Thyroid gland (tissue), 4 donors: Measurements from ENCODE around the gene MCEMP1. TPM values are rescaled to one million over a fixed set of nuclear protein-coding genes. Genes with fewer than 3 reads are reported as not detected.

Source experiments
- DNase-seq, 2 donors: peaks; one replicate each; pipeline ENCODE4 v3.0.0-alpha.2; 2019
- H3K27ac ChIP-seq, 3 donors: fragments of 200-600 bp; sonication (generic); 1 replicate in 2 of 3; 2 replicates in 1 of 3; pipeline ENCODE4 v1.5.1; 2016 to 2019; ENCODE audit warnings: mild to moderate bottlenecking in 1 of 3, moderate library complexity in 1 of 3
- H3K27me3 ChIP-seq: fragments of 200-600 bp; sonication (generic); one replicate; pipeline ENCODE4 v1.5.1; 2019
- H3K36me3 ChIP-seq, 2 donors: fragments of 200-600 bp; sonication (generic); one replicate each; pipeline ENCODE4 v1.5.1; 2016 to 2019
- H3K4me1 ChIP-seq, 2 donors: fragments of 200-600 bp; sonication (generic); one replicate each; pipeline ENCODE4 v1.5.1; 2017 to 2019
- H3K4me3 ChIP-seq, 3 donors: fragments of 200-600 bp; sonication (generic); replicated peaks in 1 of 3; 1 replicate in 2 of 3; 2 replicates in 1 of 3; pipeline ENCODE4 v1.5.1; 2016; ENCODE audit warnings: mild to moderate bottlenecking in 1 of 3
- H3K9me3 ChIP-seq: fragments of 200-600 bp; sonication (generic); one replicate; pipeline ENCODE4 v1.5.1; 2017
- POLR2A ChIP-seq, 2 donors: fragments of 450-650 bp; IDR thresholded peaks; one replicate each; pipeline ENCODE4 v1.6.1; 2017; ENCODE audit warnings: antibody characterized with exemption in 2 of 2, mild to moderate bottlenecking in 2 of 2, moderate library complexity in 1 of 2
- WGBS, 2 donors: methylation state at CpG; one replicate each; pipeline ENCODE4 v1.1.5; 2017; 5-methylcytosine and 5-hydroxymethylcytosine counted together
- intact Hi-C: fragments of 100-400 bp; cut with DNase I; formaldehyde crosslinking; loops from one replicate; pipeline ENCODE4 v1.15.1; 2023
- total RNA-seq, 4 donors: library from RNA; depleted of rRNA; stranded (reverse); fragments of >200 nt; gene quantifications; one replicate each; pipeline ENCODE4 v1.2.3, GENCODE V29; 2016
- TF ChIP-seq, protein P1 (sequence below), 6 experiments: fragments of 200-600 bp in 3 of 6; fragments of 450-650 bp in 3 of 6; sonication (generic) in 3 of 6; IDR thresholded peaks; one replicate each; pipeline ENCODE4 v1.5.1; 2016 to 2019; ENCODE audit warnings: antibody characterized with exemption in 6 of 6, mild to moderate bottlenecking in 2 of 6, inconsistent platforms in 1 of 6, moderate library complexity in 1 of 6

Gene MCEMP1
- total RNA-seq, 4 donors from 2014 or later = 0.54 to 1.7 TPM; not detected in 2

DNA sequence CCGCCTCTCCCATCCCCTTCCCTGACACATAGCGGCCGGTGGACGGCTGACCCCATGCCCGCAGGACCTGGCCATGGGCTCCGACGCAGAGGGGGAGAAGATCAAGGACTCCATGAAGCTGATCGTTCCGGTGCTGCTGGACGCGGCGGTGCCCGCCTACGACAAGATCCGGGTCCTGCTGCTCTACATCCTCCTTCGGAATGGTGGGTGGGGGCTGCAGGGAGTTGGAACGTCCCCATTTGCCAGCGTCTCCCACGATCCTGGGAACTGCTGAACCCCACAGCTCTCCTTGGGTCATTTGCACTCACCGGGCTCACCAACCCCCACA lies 32.4 kb upstream of the MCEMP1 start:
- no peaks in the 10 kb centered on the region for H3K27me3 ChIP-seq
- WGBS, 2 donors = 93 to 100% methylated on average over 1 to 10 of the region's 20 CpGs
- H3K4me3 ChIP-seq = no peak overlapping the region
- no peaks in the 10 kb centered on the region for H3K4me1 ChIP-seq
- H3K27ac ChIP-seq = no peak overlapping the region
- TF ChIP-seq, protein P1, sequence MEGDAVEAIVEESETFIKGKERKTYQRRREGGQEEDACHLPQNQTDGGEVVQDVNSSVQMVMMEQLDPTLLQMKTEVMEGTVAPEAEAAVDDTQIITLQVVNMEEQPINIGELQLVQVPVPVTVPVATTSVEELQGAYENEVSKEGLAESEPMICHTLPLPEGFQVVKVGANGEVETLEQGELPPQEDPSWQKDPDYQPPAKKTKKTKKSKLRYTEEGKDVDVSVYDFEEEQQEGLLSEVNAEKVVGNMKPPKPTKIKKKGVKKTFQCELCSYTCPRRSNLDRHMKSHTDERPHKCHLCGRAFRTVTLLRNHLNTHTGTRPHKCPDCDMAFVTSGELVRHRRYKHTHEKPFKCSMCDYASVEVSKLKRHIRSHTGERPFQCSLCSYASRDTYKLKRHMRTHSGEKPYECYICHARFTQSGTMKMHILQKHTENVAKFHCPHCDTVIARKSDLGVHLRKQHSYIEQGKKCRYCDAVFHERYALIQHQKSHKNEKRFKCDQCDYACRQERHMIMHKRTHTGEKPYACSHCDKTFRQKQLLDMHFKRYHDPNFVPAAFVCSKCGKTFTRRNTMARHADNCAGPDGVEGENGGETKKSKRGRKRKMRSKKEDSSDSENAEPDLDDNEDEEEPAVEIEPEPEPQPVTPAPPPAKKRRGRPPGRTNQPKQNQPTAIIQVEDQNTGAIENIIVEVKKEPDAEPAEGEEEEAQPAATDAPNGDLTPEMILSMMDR (IDR thresholded peaks at IDR 0.05) = no peak
- TF ChIP-seq POLR2A (IDR thresholded peaks at IDR 0.05) = no peak
- H3K36me3 ChIP-seq = no peaks in the 10 kb centered on the region
- no peaks in the 10 kb centered on the region for H3K9me3 ChIP-seq
- intact Hi-C loops = no loop called here
- DNase-seq = no peak

DNA sequence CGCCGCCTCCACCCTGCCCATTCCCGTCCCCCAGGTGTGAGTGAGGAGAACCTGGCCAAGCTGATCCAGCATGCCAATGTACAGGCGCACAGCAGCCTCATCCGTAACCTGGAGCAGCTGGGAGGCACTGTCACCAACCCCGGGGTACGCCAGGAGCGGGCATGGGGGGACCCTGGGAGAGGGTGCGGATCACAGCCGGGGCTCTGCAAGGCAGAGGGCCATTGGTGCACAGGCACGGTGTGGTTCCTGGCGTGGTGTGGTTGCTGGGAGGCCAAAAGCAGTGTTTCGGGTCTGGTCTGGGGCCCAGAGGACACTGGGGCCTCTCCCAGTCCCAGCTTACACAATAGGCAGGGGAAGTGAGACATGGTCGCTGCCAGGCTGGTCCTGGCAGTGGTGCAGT lies 31.7 kb upstream of the MCEMP1 start:
- WGBS, 2 donors = 91 to 95% methylated on average over 9 to 14 of the region's 14 CpGs
- no peak for DNase-seq
- H3K9me3 ChIP-seq = no peaks in the 10 kb centered on the region
- no peak overlapping the region for H3K4me3 ChIP-seq
- H3K27me3 ChIP-seq = no peaks in the 10 kb centered on the region
- no peaks in the 10 kb centered on the region for H3K4me1 ChIP-seq
- TF ChIP-seq POLR2A (IDR thresholded peaks at IDR 0.05) = no peak
- TF ChIP-seq, protein P1 (IDR thresholded peaks at IDR 0.05) = no peak
- no peak overlapping the region for H3K27ac ChIP-seq
- intact Hi-C loops = no loop called here
- H3K36me3 ChIP-seq = no peaks in the 10 kb centered on the region

DNA sequence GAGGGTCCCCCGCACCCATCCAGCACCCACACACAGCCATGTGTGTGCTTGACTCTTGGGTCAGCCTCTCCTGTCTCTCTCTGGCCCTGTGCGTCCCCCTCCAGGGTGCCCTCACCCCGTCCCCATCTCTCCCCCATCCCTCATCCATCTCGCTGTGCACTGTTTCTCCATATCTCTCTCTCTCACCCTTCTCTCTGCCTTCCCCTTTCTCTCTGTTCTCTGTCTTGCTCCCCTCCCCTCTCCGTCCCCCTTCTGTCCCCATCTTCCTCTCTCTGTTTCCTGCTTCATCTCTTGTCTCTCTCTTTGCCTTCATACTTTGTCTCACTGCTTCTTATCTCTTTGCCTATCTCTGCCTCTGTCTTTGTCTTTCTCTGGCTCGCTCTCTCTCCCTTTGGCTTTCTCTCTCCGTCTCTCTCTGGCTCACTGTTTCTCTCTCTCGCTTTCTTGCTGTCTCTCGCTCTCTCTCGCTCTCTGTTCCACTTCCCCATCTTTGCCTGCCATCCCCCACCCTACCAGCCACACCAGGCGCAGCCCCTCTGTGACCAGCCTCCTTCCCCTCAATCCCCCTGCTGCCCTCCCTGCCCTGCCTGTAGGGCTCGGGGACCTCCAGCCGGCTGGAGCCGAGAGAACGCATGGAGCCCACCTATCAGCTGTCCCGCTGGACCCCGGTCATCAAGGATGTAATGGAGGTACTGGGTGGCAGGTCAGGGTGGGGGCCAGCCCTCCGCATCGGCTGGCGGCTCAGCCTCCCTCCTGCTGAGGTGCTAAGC lies 31.0 kb upstream of the MCEMP1 start:
- TF ChIP-seq, protein P1 (IDR thresholded peaks at IDR 0.05) = no peak
- TF ChIP-seq POLR2A (IDR thresholded peaks at IDR 0.05) = no peak
- no peaks in the 10 kb centered on the region for H3K4me1 ChIP-seq
- no peaks in the 10 kb centered on the region for H3K27me3 ChIP-seq
- H3K4me3 ChIP-seq = no peak overlapping the region
- no peaks in the 10 kb centered on the region for H3K9me3 ChIP-seq
- no peaks in the 10 kb centered on the region for H3K36me3 ChIP-seq
- 74 to 77% methylated on average over 17 to 20 of the region's 20 CpGs for WGBS, 2 donors
- H3K27ac ChIP-seq = no peak overlapping the region
- no peak for DNase-seq
- intact Hi-C loops = no loop called here

DNA sequence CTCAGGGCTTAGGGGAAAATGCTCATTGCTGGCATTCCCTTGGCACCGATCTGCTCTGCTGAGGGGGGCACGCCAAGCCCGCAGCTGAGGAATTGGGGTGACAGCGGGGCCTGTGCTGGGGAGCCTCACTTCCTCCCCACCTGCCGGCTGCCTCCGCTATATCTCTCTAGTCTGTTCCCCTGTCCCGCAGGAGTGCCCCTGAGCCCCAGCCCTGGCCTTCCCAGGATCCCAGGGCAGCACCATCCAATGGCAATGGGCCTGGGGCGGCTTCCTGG lies 30.5 kb upstream of the MCEMP1 start:
- 76 to 87% methylated on average over 7 to 8 of the region's 8 CpGs for WGBS, 2 donors
- no peak for TF ChIP-seq POLR2A (IDR thresholded peaks at IDR 0.05)
- TF ChIP-seq, protein P1 (IDR thresholded peaks at IDR 0.05) = no peak
- no peak for DNase-seq
- intact Hi-C loops = no loop called here
- Histone ChIP-seq H3K4me3 (no peak overlapping the region), H3K27me3 (no peaks in the 10 kb centered on the region), H3K9me3 (no peaks in the 10 kb centered on the region), H3K4me1 (no peaks in the 10 kb centered on the region), H3K27ac (no peak overlapping the region), H3K36me3 (no peaks in the 10 kb centered on the region)

DNA sequence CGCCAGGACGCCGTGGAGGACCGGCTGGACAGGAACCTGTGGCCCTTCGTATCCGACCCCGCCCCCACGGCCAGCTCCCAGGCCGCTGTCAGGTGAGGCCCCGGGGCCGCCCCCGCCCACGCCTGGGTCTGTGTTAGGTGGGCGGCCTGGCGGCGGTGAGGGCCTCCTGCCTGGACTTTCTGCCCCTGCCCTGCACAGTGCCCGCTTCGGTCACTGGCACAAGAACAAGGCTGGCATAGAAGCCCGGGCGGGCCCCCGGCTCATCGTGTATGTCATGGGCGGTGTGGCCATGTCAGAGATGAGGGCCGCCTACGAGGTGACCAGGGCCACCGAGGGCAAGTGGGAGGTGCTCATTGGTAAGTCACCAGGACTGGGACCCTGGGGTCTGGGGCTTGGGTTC lies 29.7 kb upstream of the MCEMP1 start:
- H3K27me3 ChIP-seq = no peaks in the 10 kb centered on the region
- DNase-seq = no peak
- intact Hi-C loops = no loop called here

More for the DNA sequence above, 29.7 kb upstream of the MCEMP1 start:
- no peak for TF ChIP-seq POLR2A (IDR thresholded peaks at IDR 0.05)
- TF ChIP-seq, protein P1 (IDR thresholded peaks at IDR 0.05) = no peak
- H3K4me3 ChIP-seq = no peak overlapping the region
- WGBS, 2 donors = 89 to 100% methylated on average over 6 to 11 of the region's 26 CpGs
- peaks cover 0 to under 1% of the 10 kb centered on the region in 2 donors for H3K4me1 ChIP-seq
- no peak overlapping the region for H3K27ac ChIP-seq
- no peaks in the 10 kb centered on the region for H3K9me3 ChIP-seq
- no peaks in the 10 kb centered on the region for H3K36me3 ChIP-seq
